Measurements from ENCODE around the gene NKAIN2.

DNA sequence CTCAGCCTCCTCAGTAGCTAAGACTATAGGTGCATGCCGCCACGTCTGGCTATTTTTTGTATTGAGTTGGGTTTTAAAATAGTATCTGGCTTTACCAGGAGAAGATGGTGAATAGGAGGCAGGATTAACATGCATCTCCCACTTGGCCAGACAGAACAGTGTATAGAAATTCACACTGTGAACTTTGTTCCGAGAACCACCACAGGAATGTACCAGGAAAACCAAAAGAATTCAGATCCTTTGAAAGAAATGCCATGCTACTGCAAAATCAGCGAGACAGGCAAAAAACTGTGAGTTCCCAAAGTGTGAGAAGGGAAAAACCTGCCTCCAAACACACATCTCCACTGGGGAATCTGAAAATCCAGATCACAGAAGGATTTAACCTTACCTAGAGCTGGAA, 327.6 kb downstream of the NKAIN2 start:
- no peak for TF ChIP-seq CTCF (conservative IDR thresholded peaks at IDR 0.05)
- no peak for TF ChIP-seq ZFX (IDR thresholded peaks at IDR 0.05)

All from C4-2B (cell line).